ENCODE data around the gene MEF2D.

The MEF2D gene

DNA sequence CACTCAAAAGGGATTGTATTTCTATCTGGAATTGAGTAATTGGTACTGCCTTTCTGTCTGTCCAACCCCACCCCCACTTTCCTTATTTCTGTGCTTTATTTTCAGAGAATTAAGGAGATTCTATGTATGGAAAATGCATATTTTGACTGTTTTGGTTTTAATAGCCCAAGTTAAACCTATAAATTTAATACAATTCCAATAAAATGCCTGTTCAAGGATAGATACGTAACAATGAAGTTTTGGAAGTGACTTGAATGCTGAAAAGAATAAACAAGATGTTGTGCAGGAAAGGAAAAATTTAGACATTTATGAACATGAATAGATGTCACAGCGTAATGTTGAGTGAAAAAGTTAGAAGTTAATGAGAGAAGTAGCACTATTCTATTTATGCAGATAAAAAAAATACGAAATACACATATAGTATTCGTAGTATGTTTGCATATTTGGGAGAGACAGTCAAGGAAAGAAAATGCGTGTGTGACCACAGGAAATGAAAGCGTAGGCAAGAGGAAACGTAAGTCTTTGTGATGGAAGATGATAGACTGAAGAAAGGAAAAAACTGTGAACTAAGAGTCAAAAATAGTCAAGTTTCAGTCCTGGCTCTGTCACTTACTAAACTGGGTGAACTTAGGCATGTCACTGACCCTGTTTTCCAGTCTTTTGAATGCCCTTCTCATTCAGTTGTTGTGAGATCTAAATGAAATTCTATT lies 62.1 kb downstream of the MEF2D start:
- DNase-seq = no peak

GRCh38 chr1:156437037-156437867 lies 63.3 kb downstream of the MEF2D start:
- DNase-seq = no peak

DNA sequence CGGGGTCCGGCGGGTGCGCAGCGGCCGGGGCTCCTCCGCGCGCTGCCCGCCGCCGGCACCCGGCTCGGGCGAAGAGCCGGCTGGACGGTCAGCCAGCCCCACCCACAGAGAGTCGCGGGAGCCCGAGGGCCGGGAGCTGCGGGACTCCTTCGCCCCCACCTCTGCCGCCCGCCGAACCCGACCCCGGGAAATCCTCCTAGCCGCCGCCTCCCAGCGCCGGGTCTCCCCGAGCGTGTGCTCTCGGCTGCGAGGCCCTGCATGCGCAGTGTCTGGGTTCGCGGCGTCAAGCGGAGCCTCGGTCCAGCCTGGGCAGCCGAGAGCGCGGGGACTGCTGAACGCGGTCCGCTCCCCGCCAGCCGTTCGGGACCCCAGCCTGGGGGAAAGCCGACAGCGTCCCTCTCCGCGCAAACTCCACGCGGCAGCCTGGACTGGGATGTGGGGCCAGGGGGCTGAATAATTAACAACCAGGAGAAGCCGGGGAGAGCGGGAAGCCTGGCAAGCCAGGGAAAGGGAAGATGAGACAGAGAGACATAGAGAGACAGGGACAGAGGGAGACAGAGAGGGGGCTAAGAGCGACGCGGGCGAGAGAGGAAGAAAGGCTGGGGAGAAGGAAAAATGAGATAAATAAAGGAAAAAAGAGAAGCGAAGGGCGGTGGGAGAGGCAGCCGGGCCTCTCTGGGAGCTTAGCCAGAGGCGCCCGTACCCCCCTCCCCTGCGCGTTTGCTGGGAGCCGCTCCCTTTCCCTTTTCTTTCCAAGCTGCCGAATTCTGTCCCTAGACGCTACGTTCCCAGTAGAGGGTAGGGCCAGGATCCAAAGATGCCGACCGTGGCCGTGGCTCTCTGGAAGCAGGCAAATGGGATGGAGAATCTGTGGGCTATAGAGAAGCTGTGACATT lies 64.2 kb downstream of the MEF2D start:
- no peak for DNase-seq

GRCh38 chr1:156435545-156436140 lies 64.9 kb downstream of the MEF2D start:
- DNase-seq = no peak

- no peak for DNase-seq
Measured at GRCh38 chr1:156434989-156435544, 65.5 kb downstream of the MEF2D start.

- DNase-seq = no peak
Measured at GRCh38 chr1:156433602-156434001, 67.0 kb downstream of the MEF2D start.

GRCh38 chr1:156433032-156433431 lies 67.5 kb downstream of the MEF2D start:
- DNase-seq = no peak

DNA sequence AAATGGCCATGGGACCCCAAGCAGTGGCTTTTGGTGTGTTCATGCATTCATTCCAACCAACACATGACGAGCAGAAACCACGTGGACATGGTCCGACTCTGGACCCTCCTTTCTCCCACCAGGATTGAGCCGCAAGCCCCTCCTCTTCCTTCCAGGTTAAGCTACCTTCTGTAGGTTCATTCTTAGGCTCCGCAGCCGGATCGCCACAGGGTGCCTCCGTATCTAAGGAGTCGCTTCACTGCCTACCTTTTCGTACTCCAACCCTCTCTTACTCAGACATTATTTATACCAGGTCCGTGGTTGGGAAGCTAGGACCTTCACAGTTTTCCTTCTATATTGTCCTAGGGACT lies 67.9 kb downstream of the MEF2D start:
- no peak for DNase-seq

DNA sequence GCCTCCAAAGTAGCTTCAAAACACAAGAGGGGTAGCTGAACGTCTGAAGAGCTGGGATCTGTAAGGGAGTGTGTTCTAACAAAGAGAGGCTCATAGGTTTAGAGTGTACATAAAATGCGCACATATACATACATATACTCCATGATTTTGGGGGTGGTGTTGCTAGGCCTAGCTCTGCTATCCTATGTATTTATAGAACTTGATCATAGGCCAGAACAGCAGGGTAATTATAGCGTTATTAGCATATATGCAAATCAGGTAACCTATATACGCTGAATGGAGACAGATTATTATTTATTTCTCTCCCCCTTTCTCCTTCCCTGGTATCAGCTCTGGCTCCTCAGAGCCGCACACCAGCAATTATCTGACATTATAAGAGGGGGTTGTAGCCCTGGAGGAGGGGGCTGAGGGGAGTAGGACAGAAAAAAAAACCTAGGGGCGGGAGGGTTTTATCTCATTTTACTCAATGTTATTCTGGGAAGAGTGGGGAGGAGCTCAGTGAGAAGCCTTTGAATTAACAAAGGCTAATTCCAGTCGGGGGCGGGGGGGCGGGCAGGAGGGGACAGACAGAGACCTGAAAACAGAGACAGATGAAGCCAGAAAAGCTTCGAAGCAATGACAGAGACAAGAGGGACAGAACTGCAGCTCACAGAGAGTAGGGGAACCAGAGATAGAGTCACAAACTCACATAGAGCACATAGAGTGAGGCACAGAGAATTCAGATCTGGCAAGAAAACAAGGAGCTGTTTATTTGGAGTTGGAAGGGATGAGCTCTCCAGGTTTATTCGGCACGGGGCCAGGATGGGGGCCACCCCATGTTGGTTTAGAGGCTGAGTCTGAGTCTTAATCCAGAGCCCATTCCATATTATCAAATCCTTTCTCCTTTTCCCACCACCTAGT lies 68.6 kb downstream of the MEF2D start:
- DNase-seq = no peak

- no peak for DNase-seq
Measured at GRCh38 chr1:156431366-156431765, 69.2 kb downstream of the MEF2D start.

GRCh38 chr1:156430866-156431265 lies 69.7 kb downstream of the MEF2D start:
- DNase-seq = no peak

GRCh38 chr1:156430303-156430702 lies 70.3 kb downstream of the MEF2D start:
- no peak for DNase-seq

DNA sequence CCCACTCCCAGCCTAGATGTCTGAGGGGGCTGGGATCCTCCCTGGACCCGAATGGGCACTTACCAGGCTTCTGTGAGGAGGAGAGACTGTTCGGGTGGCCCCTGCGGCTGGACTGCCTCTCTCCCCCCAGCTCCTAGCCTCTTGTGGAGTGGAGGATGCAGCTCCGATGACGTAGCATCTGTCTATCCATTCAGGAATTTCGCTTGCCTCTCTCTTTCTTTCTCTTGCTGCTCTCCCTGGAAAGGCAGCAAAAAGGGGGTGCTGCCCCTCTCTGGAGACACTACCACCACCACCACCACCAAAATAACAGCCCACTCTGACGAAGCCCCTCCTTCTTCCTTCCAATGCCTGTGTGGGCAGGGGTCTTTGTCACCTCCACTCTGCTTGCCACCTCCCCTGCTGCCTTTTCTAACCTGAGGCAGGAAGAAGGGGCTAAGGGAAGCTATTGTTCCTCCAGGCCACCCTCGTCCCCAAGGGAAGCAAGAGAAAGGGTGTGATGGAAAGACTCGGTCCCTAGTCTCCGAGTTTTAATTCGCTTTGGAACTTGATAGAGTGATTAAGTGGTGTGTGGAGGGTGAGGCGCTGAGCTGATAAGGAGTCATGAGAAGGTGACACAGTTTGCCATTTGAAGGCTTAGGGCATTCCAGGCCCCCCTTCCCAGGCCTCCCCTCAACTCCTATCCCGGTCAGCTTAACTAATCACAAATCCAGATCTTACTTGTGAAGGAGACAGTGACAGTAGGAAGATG lies 71.1 kb downstream of the MEF2D start:
- no peak for DNase-seq

DNA sequence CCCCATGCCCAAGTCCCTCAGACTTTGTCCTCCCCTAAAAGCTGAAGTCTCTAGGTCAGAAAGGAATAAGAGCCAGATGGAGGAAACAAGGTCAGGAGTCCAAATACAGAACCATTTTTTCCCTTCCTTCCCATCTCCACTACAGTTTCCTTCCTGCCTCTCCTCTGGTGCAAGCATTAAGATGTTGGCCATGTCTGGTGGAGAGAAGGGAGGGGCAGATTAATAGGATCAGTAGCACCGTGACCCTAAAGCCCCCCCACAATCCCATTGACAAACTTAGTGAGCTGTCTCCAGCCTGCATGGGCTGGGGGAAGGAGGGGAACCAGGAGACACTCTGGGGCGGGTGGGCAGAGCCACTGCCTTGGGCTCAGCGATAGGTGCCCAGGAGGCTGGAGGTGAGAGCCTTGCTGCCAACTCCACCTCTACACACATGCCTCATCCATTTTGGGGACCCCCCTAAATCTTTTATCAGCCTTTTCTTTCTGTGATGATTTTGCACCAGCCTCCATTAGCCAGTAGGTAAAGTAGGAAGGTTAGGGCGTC lies 71.8 kb downstream of the MEF2D start:
- no peak for DNase-seq

GRCh38 chr1:156427957-156428356 lies 72.6 kb downstream of the MEF2D start:
- DNase-seq = no peak

DNA sequence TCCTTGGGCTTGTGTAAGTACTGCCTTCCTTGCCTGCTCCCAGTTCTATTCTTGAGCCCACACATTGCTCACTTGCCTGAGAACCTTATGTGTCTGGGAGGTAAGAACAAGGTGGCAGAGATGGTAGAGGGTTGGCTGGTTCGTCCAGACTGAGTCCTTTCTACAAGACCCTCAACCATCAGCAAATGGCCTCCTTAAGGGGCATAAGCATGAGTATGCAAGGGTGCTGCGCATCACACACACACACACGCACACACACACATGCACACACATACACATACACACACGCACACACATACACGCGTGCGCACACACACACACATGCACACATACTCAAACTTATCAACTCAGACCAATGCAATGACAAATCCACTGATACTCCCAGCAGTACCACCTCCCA lies 74.6 kb downstream of the MEF2D start:
- DNase-seq = no peak

GRCh38 chr1:156424806-156425432 lies 75.7 kb downstream of the MEF2D start:
- no peak for DNase-seq

DNA sequence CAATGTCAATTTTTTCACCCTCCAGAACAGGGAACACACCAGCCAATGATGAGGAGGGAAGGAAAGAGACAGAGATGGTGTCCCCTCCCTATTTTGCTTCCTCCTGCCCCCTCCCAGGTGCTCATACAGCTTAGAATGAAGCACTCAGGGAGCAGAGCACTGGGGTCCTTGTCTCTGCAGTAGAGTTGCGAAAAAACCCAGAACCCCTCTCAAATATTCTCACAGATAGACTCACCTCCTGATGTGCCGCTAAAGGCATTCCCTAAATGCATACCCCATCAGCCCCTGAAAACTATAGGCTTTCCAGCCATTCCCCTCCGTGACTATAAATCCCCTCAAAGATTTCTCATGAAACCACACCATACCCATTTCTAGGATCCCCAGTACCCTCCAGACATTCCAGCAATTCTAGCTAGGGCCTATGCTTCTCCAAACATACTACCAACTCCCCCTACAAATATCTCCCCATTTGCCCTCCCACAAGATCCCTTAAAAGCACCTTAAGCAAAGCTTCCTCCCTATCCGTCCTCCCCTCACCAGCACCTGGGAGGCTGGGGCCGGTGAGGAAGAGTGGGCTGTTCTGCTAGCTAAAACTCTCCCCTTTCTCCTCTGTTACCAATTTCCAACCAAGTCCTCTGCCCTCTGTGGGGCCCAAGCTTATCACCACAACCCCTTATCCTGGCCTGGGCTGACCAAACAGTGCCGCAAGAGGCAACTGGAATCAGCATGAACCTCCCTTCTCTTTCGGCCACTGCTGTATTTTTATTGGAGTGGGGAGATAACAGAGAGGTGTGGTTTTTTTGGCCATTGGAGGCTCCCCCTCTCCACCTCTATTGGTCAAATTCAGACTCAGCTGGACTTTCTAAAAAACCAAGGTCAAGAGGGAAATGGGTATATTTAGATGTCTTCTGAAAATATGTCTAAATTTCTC lies 76.9 kb downstream of the MEF2D start:
- no peak for DNase-seq

DNA sequence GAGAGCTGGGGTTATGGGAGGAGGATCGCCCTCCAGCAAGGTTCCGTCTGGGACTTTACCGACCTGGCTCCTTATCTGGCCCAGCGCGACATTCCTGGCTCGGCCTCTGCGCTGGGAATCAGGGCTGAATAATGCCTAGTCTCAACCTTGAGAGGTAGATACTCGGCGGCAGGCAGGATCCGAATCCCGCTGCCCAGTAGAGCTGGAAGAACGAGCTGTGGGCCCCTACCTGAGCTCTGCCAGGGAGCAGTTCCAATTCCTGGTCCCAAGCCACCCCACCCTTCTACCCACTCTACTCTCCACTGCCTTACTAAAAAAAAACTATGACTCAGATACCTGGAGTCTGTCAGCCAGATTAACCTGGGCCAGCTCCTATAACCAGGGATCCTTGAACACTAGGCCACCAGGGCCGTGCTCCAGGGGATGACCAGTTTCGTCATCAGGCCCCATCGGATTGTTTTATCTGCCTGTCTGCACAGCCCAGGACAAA lies 77.9 kb downstream of the MEF2D start:
- DNase-seq = no peak
